HG02763 (cell line): ENCODE data around the gene CYP4F22.
"Not testable (repeated sequence)": the region's sequence is repeated elsewhere in the genome, so short reads cannot be mapped to it uniquely, and the experiment has no call there.

ENCODE experiments used
- ATAC-seq: cut with Tn5 transposase; IDR thresholded peaks from one replicate; pipeline ENCODE4 v1.9.1; 2021; ENCODE audit warnings: mild to moderate bottlenecking, moderate library complexity; ENCODE audit not compliant: unreplicated experiment

CYP4F22 gene

DNA sequence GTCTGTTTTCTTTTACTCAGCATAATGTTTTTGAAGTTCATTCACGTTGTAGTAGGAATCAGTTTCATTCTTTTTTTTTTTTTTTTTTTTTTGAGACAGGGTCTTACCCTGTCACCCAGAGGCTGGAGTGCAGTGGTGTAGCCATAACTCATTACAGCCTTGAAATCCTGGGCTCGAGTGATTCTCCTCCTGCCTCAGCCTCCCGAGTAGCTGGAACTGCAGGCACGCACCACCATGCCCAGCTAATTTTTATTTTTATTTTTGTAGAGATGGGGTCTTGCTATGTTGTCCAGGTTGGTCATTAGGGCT is 25.2 kb downstream of the CYP4F22 start:
- not testable (repeated sequence) for ATAC-seq

DNA sequence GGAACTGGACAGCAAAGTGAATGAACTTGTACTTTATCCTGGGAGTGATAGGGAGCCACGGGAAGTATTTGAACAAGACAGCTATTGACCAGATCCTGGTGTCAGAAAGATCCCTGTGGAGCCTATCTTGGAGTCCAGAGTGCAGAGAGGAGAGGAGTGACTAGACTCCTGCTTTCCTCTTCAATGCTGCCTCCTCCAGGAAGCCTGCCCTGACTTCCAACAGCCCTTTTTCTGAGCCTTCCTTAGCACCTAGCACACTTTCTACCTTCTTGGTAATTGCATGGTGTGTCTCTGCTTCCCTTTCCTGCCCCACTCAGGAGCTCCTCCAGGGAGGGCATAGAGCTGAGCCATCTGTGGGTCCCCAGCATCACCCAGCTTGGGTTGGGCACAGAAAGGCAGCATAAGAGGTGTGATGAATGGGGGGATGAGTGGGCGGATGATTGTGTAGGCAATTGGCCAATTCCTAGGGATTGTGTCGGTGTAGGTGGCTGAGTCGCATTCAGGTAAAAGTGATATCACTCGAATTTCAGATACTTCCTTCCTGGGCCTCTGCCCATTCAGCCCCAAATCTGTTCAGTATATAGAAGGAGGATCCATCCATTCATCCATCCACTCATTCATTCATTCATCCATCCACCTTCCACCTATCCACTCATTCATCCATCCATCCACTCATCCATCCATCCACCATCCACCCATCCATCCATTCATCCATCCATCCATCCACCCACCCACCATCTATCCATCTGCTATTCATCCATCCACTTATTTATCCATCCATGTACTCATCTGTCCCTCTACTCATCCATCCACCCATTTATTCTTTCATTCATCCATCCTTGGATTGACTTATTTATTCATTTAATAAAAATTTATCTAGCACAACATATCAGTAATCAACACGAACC is 26.9 kb downstream of the CYP4F22 start:
- ATAC-seq, result no peak

DNA sequence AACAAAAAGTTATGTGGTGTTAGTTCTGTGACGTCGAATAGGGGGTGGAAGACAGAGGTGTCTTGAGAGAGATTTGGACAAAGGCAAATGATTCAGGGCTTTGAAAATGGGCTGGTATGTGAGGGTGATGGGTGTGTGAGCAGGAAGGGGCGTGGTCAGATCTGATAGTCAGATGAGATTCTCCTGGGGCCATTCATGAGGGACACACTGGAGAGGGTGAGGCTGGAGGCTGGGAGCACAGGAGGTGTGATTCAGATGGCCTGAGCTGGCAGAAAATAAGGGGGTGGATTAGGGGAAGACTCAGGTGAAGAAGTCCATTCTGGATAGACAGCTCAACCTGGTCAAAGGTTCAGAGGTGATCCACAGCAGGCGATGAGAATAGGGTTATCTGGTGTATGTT is 28.0 kb downstream of the CYP4F22 start:
- ATAC-seq, result no peak

- ATAC-seq, result no peak
Measured at GRCh38 chr19:15538774-15539173, 30.4 kb downstream of the CYP4F22 start.

- no peak for ATAC-seq
Measured at GRCh38 chr19:15539638-15540037, 31.3 kb downstream of the CYP4F22 start.

GRCh38 chr19:15540435-15540834 is 32.1 kb downstream of the CYP4F22 start:
- no peak for ATAC-seq

GRCh38 chr19:15544283-15544682 is 36.0 kb downstream of the CYP4F22 start:
- no peak for ATAC-seq

DNA sequence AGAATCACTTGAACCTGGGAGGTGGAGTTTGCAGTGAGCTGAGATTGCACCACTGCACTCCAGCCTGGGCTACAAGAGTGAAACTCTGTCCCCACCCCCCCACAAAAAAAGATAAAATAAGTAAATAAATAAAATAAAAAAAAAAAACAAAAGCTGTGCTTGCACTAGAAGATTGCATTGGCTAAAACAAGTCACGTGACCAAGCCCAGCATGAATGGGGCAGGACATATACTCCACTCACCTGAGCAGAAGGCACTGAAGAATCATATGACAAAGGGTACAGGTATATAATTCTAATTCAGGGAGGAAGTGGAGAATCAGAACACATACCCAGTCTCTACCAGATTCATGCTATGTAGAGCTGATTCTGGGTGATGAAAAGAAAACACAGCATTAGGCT is 36.6 kb downstream of the CYP4F22 start:
- no peak for ATAC-seq

DNA sequence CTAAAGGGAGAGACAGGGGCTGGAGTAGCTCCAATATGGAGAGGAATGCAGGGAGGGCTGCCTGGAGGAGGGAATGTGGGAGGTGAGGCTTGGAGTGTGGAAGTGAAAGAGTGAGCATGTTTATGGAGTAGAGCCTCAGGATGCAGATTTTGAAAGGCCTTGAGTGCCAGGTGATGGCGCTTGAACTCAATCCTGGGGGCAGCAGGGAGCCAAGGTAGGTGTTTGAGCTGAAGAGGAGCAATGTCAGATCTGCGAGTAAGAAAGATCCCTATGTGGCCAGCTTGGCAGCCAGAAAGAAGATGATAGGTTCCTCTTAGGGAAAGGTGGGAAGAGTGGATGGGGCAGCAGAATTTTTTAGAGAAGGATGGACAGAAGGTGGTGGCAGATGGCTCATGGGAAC is 40.3 kb downstream of the CYP4F22 start:
- ATAC-seq, result no peak

DNA sequence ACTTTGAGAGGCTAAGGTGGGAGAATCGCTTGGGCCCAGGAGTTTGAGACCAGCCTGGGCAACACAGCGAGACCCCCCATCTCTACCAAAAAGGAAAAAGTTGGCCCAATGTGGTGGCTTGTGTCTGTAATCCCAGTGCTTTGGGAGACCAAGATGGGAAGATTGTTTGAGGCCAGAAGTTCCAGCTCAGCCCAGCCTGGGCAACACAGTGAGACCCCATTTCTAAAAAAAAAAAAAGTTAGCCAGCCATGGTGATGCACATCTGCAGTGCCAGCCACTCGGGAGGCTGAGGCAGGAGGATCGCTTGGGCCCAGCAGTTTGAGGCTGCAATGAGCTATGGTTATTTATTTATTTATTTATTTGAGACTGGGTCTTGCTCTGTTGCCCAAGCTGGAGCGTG is 41.3 kb downstream of the CYP4F22 start:
- no peak for ATAC-seq

GRCh38 chr19:15550273-15550672 is 41.9 kb downstream of the CYP4F22 start:
- ATAC-seq, result no peak

GRCh38 chr19:15550929-15551292 is 42.6 kb downstream of the CYP4F22 start:
- ATAC-seq, result no peak

- ATAC-seq, result no peak
Measured at GRCh38 chr19:15551293-15552004, 43.1 kb downstream of the CYP4F22 start.

- no peak for ATAC-seq
Measured at GRCh38 chr19:15555021-15555420, 46.7 kb downstream of the CYP4F22 start.

- peak; percentile 55 for ATAC-seq
Measured at GRCh38 chr19:15555759-15556633, 47.7 kb downstream of the CYP4F22 start.

GRCh38 chr19:15556634-15557181 is 48.4 kb downstream of the CYP4F22 start:
- no peak for ATAC-seq

- ATAC-seq, result no peak
Measured at GRCh38 chr19:15557223-15557622, 48.9 kb downstream of the CYP4F22 start.

DNA sequence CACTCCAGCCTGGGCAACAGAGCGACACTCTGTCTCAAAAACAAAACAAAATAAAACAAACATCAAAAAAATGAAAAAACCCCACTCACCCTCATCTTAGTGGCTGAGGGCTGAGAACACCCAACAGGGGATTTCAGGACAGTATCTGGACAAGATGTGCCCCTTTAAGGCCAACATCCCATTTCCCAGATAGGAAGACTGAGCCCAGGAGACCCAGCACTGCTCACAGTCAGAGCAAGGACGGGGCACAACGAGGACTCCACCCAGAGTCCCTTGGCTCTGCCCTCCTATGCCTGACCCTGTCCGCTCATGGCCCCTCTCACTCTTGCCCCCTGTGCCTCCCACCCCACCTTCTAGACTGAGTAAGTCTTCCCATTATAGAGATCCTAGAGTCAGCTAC is 53.8 kb downstream of the CYP4F22 start:
- ATAC-seq, result no peak

DNA sequence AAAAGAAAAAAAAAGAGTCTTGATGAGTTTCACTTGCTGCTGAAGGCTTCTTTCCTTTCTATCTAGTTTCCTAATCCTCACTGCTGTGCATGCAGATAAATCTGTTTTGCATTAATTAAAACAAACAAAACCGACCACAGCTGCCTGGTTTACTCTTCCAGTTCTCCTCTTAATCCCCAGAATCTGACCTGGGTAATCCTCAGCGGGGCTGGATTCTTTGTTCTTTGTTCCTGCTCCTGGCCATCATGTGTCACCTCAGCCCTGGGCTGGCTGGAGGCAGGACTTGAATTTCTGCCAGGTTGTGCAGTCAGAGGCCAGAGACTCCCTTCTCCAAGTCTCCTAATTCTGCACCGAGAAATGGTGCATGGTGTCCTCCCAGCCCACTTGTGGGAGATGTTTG is 54.5 kb downstream of the CYP4F22 start:
- no peak for ATAC-seq

DNA sequence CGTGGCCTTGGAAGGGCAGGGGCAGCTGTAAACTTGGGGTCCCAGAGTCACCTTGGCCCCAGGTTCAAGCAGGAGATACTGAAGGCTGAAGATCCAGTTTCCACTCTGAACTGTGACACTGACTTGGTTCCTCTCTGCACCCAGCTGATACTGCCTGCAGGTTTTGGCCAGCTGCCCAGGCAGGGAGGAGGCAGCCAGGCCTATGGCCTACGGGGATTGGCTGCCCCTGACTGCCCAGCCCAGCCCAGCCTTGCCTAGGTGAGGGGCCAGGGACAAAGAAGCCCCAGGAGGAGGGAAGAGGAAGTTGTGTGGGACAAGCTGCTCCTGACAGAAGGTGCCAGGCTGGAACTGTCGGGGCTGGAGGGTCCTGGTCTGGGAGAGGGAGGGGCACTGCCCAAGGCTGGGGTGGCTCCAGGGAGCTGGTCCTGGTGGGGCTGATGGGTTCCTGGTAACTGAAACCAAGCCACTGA is 55.0 kb downstream of the CYP4F22 start:
- ATAC-seq, result no peak

- no peak for ATAC-seq
Measured at GRCh38 chr19:15563931-15564330, 55.6 kb downstream of the CYP4F22 start.
